HCT116 (cell line): ENCODE results near the gene ARAP1.

Experiments
- CEBPB ChIP-seq: IDR thresholded peaks from 2 replicates; pipeline ENCODE4 v1.6.1; 2012; ENCODE audit warnings: low read depth
- EZH2phosphoT487 ChIP-seq: fragments of 200-600 bp; IDR thresholded peaks from 2 replicates; pipeline ENCODE4 v1.6.1; 2018; ENCODE audit warnings: antibody characterized with exemption, borderline replicate concordance
- JUND ChIP-seq: IDR thresholded peaks from 2 replicates; pipeline ENCODE4 v1.6.1; 2012
- POLR2A ChIP-seq: IDR thresholded peaks from 2 replicates; pipeline ENCODE4 v1.7.0; 2011; ENCODE audit warnings: borderline replicate concordance; ENCODE audit not compliant: insufficient read depth, insufficient read length; ENCODE audit errors: extremely low read depth
- POLR2AphosphoS5 ChIP-seq: IDR thresholded peaks from 2 replicates; pipeline ENCODE4 v1.6.1; 2011; ENCODE audit warnings: mild to moderate bottlenecking, low read depth, low read length, moderate library complexity
- TF ChIP-seq, protein P1 (sequence below), 3 experiments: fragments of 200-600 bp in 1 of 3; sonication (generic) in 1 of 3; IDR thresholded peaks in 2 of 3; conservative IDR thresholded peaks in 1 of 3; 2 replicates each; pipeline ENCODE4 v1.5.1; 2012 to 2017; ENCODE audit warnings: low read depth in 2 of 3, low read length in 2 of 3, antibody characterized with exemption in 1 of 3, borderline replicate concordance in 1 of 3, control low read depth in 1 of 3, mild to moderate bottlenecking in 1 of 3, mixed read lengths in 1 of 3, mixed run types in 1 of 3, moderate library complexity in 1 of 3; ENCODE audit not compliant: insufficient read depth in 1 of 3
- TF ChIP-seq, protein P2 (sequence below): IDR thresholded peaks from 2 replicates; pipeline ENCODE4 v1.6.1; 2012

DNA sequence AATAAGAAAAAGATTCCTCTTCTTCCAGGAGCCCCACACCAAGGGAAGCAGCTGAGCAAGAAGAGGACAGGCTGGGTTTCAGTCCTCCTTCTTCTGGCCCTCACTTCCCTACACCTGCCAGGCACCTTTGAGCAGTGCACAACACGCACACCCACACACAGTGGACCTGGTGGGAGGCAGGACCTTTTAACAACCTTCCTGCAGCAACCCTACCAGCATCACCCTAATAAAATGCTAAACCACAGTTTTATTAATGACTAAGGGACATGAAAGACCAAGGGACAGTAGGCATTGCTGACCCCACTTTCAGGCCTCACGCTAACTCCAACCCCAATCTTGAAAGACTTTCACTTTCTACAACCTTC is 12.2 kb downstream of the ARAP1 start:
- no peak for TF ChIP-seq EZH2phosphoT487
- TF ChIP-seq CEBPB: no peak
- TF ChIP-seq, protein P1, sequence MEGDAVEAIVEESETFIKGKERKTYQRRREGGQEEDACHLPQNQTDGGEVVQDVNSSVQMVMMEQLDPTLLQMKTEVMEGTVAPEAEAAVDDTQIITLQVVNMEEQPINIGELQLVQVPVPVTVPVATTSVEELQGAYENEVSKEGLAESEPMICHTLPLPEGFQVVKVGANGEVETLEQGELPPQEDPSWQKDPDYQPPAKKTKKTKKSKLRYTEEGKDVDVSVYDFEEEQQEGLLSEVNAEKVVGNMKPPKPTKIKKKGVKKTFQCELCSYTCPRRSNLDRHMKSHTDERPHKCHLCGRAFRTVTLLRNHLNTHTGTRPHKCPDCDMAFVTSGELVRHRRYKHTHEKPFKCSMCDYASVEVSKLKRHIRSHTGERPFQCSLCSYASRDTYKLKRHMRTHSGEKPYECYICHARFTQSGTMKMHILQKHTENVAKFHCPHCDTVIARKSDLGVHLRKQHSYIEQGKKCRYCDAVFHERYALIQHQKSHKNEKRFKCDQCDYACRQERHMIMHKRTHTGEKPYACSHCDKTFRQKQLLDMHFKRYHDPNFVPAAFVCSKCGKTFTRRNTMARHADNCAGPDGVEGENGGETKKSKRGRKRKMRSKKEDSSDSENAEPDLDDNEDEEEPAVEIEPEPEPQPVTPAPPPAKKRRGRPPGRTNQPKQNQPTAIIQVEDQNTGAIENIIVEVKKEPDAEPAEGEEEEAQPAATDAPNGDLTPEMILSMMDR (IDR thresholded peaks at IDR 0.05 in 2 of 3, conservative IDR thresholded peaks at IDR 0.05 in 1 of 3; ENCODE audit: borderline replicate concordance in 1 of 3, insufficient read depth in 1 of 3, low read depth in 2 of 3, low read length in 2 of 3): no peak
- TF ChIP-seq, protein P2, sequence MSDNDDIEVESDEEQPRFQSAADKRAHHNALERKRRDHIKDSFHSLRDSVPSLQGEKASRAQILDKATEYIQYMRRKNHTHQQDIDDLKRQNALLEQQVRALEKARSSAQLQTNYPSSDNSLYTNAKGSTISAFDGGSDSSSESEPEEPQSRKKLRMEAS: no peak
- no peak for TF ChIP-seq POLR2AphosphoS5
- no peak for TF ChIP-seq POLR2A
- TF ChIP-seq JUND: no peak
